ENCODE measurements around the gene MUL1. TPM values are rescaled to one million over a fixed set of nuclear protein-coding genes. Genes with fewer than 3 reads are reported as not detected.

MUL1 gene
- total RNA-seq, 1 donor from 2014 or later: 31.1 TPM

DNA sequence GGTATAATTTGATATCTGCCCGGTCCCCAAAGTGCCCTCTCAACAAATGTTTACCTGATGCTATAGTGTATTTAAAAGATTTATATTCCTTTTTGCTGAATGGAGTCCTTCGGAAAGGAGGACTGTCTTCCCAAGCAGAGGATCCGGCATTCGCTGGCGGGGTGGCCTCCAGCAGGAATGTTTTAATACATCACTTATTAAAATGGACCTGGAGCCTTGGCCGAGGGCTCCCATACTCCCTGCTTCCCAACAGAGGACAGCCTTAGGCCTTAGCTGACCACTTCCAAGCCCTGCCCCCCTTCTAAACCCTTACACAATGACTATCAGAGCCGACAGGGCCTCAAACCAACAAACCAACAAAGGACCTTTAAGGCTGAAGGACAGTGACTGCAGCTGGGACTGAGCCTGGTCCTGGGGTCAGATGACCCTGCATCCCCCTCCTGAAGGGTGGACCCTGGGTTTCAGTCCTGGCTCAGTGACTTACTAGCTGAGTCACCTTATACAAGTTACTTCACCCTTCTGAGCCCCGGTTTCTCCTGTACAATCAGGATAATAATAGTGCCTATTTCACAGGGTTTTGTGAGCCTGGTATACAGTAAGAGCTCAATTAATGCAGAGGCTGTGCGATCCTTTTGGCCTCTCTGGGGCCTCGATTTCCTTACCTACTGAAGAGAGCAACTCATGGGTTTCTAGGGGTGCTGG, 27.6 kb downstream of the MUL1 start:
- H3K36me3 Mint-ChIP-seq: no peaks in the 10 kb centered on the region
- peak overlapping the region; percentile 58 for H3K4me3 Mint-ChIP-seq
- TF ChIP-seq, protein P1, sequence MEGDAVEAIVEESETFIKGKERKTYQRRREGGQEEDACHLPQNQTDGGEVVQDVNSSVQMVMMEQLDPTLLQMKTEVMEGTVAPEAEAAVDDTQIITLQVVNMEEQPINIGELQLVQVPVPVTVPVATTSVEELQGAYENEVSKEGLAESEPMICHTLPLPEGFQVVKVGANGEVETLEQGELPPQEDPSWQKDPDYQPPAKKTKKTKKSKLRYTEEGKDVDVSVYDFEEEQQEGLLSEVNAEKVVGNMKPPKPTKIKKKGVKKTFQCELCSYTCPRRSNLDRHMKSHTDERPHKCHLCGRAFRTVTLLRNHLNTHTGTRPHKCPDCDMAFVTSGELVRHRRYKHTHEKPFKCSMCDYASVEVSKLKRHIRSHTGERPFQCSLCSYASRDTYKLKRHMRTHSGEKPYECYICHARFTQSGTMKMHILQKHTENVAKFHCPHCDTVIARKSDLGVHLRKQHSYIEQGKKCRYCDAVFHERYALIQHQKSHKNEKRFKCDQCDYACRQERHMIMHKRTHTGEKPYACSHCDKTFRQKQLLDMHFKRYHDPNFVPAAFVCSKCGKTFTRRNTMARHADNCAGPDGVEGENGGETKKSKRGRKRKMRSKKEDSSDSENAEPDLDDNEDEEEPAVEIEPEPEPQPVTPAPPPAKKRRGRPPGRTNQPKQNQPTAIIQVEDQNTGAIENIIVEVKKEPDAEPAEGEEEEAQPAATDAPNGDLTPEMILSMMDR (conservative IDR thresholded peaks at IDR 0.05): no peak
- peak overlapping the region; percentile 82 for H3K27ac Mint-ChIP-seq
- no peak for DNase-seq (ENCODE audit: extremely low spot score, unreplicated experiment)
- no peaks in the 10 kb centered on the region for H3K9me3 Mint-ChIP-seq
- H3K4me1 Mint-ChIP-seq (ENCODE audit: unreplicated experiment): peaks cover 35% of the 10 kb centered on the region
- peaks cover 64% of the 10 kb centered on the region for H3K27me3 Mint-ChIP-seq

DNA sequence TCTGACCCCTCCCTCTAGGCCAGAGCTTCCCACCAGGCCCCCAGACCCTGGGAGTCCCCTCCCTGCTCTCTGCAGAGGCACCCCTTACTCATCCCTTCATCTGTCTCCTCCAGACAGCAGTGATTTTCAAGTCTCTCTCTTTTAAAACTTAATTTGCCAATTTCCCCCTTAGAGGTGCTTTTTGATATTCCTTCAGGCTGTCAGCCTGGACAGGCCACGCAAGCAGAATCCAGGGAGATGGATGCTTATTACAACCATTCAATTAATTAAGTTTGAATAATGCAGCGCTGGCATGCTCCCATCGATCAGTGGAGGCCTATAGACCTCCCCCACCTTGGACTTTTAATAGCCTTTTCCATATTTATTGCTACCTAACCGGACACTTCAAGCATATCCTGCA, 28.1 kb downstream of the MUL1 start:
- Mint-ChIP-seq H3K4me3 (peak overlapping the region; percentile 58), H3K9me3 (no peaks in the 10 kb centered on the region), H3K27ac (peak overlapping the region; percentile 82), H3K4me1 (ENCODE audit: unreplicated experiment) (peaks cover 39% of the 10 kb centered on the region), H3K27me3 (peaks cover 67% of the 10 kb centered on the region), H3K36me3 (no peaks in the 10 kb centered on the region)
- TF ChIP-seq, protein P1 (conservative IDR thresholded peaks at IDR 0.05): no peak
- DNase-seq (ENCODE audit: extremely low spot score, unreplicated experiment): no peak

DNA sequence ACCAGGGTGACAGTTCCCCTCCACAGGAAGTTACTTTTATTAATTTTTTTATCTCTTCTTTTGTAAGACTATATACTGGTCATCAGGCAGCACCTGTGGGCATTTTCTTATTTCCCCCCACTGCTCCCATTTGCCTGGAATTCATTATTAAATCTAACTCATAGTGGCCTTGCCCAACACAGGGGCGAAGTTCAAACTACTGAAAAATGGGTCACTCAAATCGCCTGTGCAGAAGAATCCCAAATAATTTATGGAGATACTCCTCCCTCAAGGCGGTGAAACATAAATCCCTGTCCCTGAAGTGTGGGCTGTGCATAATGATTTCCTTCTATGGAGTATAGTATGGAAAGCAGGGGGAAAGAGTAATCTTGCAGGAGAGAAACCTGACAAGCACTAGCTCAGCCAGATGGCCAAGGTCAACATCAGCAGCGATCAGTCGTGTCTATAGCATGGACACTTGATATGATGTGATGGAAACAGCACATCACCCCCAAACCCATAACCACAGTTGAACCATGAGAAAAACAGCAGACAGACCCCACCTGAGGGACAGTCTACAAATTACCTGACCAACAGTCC, 29.8 kb downstream of the MUL1 start:
- TF ChIP-seq, protein P1 (conservative IDR thresholded peaks at IDR 0.05): no peak
- Mint-ChIP-seq H3K27me3 (peaks cover 56% of the 10 kb centered on the region), H3K4me3 (no peak overlapping the region), H3K27ac (no peak overlapping the region), H3K36me3 (no peaks in the 10 kb centered on the region), H3K9me3 (no peaks in the 10 kb centered on the region), H3K4me1 (ENCODE audit: unreplicated experiment) (peaks cover 35% of the 10 kb centered on the region)
- DNase-seq (ENCODE audit: extremely low spot score, unreplicated experiment): no peak

DNA sequence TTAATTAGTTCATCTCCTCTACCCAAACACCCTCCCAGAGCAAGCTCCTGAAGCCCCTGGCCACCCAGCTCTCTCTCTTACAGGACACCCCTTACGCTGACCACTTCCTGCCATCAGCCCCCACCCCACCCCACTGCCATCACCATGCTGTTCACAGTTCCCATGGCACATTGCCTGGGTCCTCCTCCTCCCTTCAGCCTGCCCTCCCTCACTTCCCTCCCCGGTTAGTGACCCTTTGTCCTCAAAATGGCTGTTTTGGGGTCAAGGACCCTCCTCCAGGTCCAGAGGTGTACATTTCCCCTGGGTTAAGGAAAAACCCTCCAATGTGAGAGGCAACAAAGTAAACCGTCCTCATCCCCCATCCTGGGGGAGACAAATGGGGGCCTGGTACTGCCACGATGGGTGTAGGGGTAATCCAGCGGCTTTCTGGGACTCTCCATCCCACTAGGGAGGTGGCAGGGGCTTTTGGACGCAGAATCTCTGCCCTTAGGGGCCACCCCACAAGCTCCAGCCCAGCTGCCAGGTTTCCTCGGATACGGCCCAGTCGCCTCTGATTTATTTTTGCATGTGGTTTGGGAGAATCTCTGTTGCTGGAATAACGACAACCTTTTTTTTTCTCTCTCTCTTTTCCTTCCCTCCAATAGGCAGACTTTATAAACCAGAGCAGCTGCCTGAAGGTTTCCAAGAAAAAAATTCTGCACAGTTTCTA, 30.4 kb downstream of the MUL1 start:
- Mint-ChIP-seq H3K4me1 (ENCODE audit: unreplicated experiment) (peaks cover 35% of the 10 kb centered on the region), H3K9me3 (no peaks in the 10 kb centered on the region), H3K27me3 (peaks cover 50% of the 10 kb centered on the region), H3K27ac (no peak overlapping the region), H3K36me3 (no peaks in the 10 kb centered on the region), H3K4me3 (no peak overlapping the region)
- no peak for DNase-seq (ENCODE audit: extremely low spot score, unreplicated experiment)
- TF ChIP-seq, protein P1 (conservative IDR thresholded peaks at IDR 0.05): no peak

DNA sequence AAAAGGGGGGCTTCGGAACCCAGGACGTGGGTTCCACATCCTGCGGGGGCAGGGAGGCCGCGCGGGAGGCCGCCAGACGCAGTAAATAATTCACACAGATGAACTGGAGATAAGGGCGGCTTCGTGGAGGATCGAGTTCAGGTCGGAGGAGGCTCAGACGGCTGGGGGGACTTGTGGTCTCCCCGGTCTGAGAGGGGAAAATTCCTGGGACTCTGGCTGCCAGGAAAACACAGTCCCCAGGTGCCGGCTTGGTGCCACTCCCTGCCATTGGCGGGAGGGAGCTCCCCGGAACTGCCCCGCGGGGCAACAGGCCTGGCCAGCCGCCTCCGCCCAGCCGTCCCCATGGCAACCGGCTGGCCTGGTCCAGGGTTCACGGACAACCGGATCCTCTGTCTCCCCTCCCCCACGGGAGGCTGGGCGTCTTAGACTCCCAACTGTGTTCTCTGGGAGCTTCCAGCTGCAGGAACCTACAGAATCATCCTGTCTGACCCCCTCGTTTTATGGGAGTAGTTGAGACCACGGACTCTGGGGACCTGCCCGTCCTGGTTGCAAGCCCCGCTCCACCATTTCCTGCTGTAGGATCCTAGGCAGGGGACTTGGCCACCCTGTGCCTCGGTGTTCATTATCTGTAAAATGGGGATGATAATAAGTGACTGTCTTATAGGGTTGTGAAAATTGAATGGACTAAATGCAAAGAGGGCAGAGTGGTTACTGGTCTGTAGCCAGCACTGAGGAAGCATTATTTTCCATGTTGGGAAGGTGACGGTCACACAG, 31.5 kb downstream of the MUL1 start:
- H3K27ac Mint-ChIP-seq: no peak overlapping the region
- peaks cover 32% of the 10 kb centered on the region for H3K4me1 Mint-ChIP-seq (ENCODE audit: unreplicated experiment)
- no peak for DNase-seq (ENCODE audit: extremely low spot score, unreplicated experiment)
- TF ChIP-seq, protein P1 (conservative IDR thresholded peaks at IDR 0.05): no peak
- H3K36me3 Mint-ChIP-seq: no peaks in the 10 kb centered on the region
- H3K9me3 Mint-ChIP-seq: no peaks in the 10 kb centered on the region
- peaks cover 46% of the 10 kb centered on the region for H3K27me3 Mint-ChIP-seq
- H3K4me3 Mint-ChIP-seq: peak overlapping the region; percentile 41

All from type B pancreatic cell (in vitro differentiated cells).